Chondrocyte (in vitro differentiated cells): ENCODE results near the gene MYL6. TPM values are rescaled to one million over a fixed set of nuclear protein-coding genes. Genes with fewer than 3 reads are reported as not detected.

Source experiments
- DNase-seq: peaks from one replicate; pipeline ENCODE4 v3.0.0; 2021; ENCODE audit warnings: mixed read lengths, low spot score
- H3K27ac Mint-ChIP-seq: one replicate; pipeline ENCODE4 v1.8.0; 2021; ENCODE audit warnings: mild to moderate bottlenecking, moderate library complexity, mixed read lengths; ENCODE audit not compliant: unreplicated experiment
- H3K27me3 Mint-ChIP-seq: 2 replicates; pipeline ENCODE4 v1.8.0; 2021; ENCODE audit warnings: low read depth, mixed read lengths
- H3K36me3 Mint-ChIP-seq: 2 replicates; pipeline ENCODE4 v1.8.0; 2021; ENCODE audit warnings: low read depth, mixed read lengths
- H3K4me1 Mint-ChIP-seq: 2 replicates; pipeline ENCODE4 v1.8.0; 2021; ENCODE audit warnings: low read depth, mild to moderate bottlenecking, mixed read lengths
- H3K4me3 Mint-ChIP-seq: one replicate; pipeline ENCODE4 v1.8.0; 2021; ENCODE audit warnings: mild to moderate bottlenecking, moderate library complexity, mixed read lengths; ENCODE audit not compliant: unreplicated experiment
- H3K9me3 Mint-ChIP-seq: 2 replicates; pipeline ENCODE4 v1.8.0; 2021; ENCODE audit warnings: low read depth, mixed read lengths
- CTCF ChIP-seq: fragments of 200-600 bp; sonication (generic); IDR thresholded peaks from 2 replicates; pipeline ENCODE4 v1.5.0; 2021; ENCODE audit warnings: antibody characterized with exemption, mild to moderate bottlenecking, moderate library complexity
- total RNA-seq: library from RNA; stranded (reverse); gene quantifications from 3 replicates; pipeline ENCODE4 v1.2.1, GENCODE V29; 2021

The MYL6 gene
- total RNA-seq, 1 donor from 2014 or later = 2,282 TPM

GRCh38 chr12:56205445-56205844 lies 47.3 kb downstream of the MYL6 start:
- H3K9me3 Mint-ChIP-seq = no peaks in the 10 kb centered on the region
- H3K4me1 Mint-ChIP-seq = no peaks in the 10 kb centered on the region
- no peaks in the 10 kb centered on the region for H3K27me3 Mint-ChIP-seq
- no peak for DNase-seq
- no peak overlapping the region for H3K4me3 Mint-ChIP-seq
- TF ChIP-seq CTCF = peak; percentile 26
- H3K36me3 Mint-ChIP-seq = peaks cover 38% of the 10 kb centered on the region
- H3K27ac Mint-ChIP-seq = no peak overlapping the region

GRCh38 chr12:56206452-56207166 lies 48.5 kb downstream of the MYL6 start:
- peak; percentile 76 for TF ChIP-seq CTCF
- Mint-ChIP-seq H3K4me3 (no peak overlapping the region), H3K9me3 (no peaks in the 10 kb centered on the region), H3K27me3 (no peaks in the 10 kb centered on the region), H3K4me1 (no peaks in the 10 kb centered on the region), H3K27ac (no peak overlapping the region), H3K36me3 (peaks cover 44% of the 10 kb centered on the region)
- DNase-seq = no peak

GRCh38 chr12:56208006-56208405 lies 49.8 kb downstream of the MYL6 start:
- no peak for DNase-seq
- Mint-ChIP-seq H3K4me1 (no peaks in the 10 kb centered on the region), H3K4me3 (no peak overlapping the region), H3K27me3 (no peaks in the 10 kb centered on the region), H3K9me3 (no peaks in the 10 kb centered on the region), H3K27ac (no peak overlapping the region), H3K36me3 (peaks cover 48% of the 10 kb centered on the region)
- no peak for TF ChIP-seq CTCF

Other genes starting within 250 kb of the MYL6 start
- gene PYM1, start 230.5 kb upstream of the MYL6 start, total RNA-seq = 17.3 to 26.4 TPM (median 19.0 TPM) in 3 replicates
- gene DGKA, start 227.2 kb upstream of the MYL6 start, total RNA-seq = 65.8 to 118 TPM (median 66.4 TPM) in 3 replicates
- 0.45 to 1.1 TPM (median 0.82 TPM) in 3 replicates for gene PMEL, start 192.3 kb upstream of the MYL6 start, total RNA-seq
- gene CDK2, start 191.5 kb upstream of the MYL6 start, total RNA-seq = 25.5 to 41.4 TPM (median 26.1 TPM) in 3 replicates
- gene RAB5B, start 184.3 kb upstream of the MYL6 start, total RNA-seq = 105 TPM in 3 replicates
- gene SUOX, start 161.1 kb upstream of the MYL6 start, total RNA-seq = 11.4 to 18.2 TPM (median 13.9 TPM) in 3 replicates
- gene IKZF4, start 137.3 kb upstream of the MYL6 start, total RNA-seq = 5.3 to 6.1 TPM (median 5.7 TPM) in 3 replicates
- gene RPS26, start 116.4 kb upstream of the MYL6 start, total RNA-seq = 15.8 to 27.8 TPM (median 19.5 TPM) in 3 replicates
- gene ERBB3, start 78.2 kb upstream of the MYL6 start, total RNA-seq = 0.52 to 1.7 TPM (median 1.4 TPM) in 3 replicates
- 59.8 to 87.1 TPM (median 65.1 TPM) in 3 replicates for gene PA2G4, start 53.8 kb upstream of the MYL6 start, total RNA-seq
- gene RPL41, start 41.7 kb upstream of the MYL6 start, total RNA-seq = 2,552 to 3,030 TPM (median 2,631 TPM) in 3 replicates
- 5.0 to 11.2 TPM (median 8.0 TPM) in 3 replicates for gene ZC3H10, start 40.1 kb upstream of the MYL6 start, total RNA-seq
- gene ESYT1, start 30.1 kb upstream of the MYL6 start, total RNA-seq = 127 to 155 TPM (median 144 TPM) in 3 replicates
- gene MYL6B, start 5.8 kb upstream of the MYL6 start, total RNA-seq = 70.5 to 79.7 TPM (median 75.2 TPM) in 3 replicates
- 50.4 to 96.7 TPM (median 57.4 TPM) in 3 replicates for gene SMARCC2, start 31.1 kb downstream of the MYL6 start, total RNA-seq
- 59.2 to 103 TPM (median 99.7 TPM) in 3 replicates for gene RNF41, start 63.6 kb downstream of the MYL6 start, total RNA-seq
- 36.6 to 50.7 TPM (median 38.7 TPM) in 3 replicates for gene NABP2, start 66.0 kb downstream of the MYL6 start, total RNA-seq
- 0.41 to 0.68 TPM (median 0.47 TPM) in 3 replicates for gene SLC39A5, start 71.7 kb downstream of the MYL6 start, total RNA-seq
- gene ANKRD52, start 100.0 kb downstream of the MYL6 start, total RNA-seq = 99.9 to 113 TPM (median 106 TPM) in 3 replicates
- 9.0 to 15.6 TPM (median 9.8 TPM) in 3 replicates for gene COQ10A, start 108.6 kb downstream of the MYL6 start, total RNA-seq
- 160 to 174 TPM (median 171 TPM) in 3 replicates for gene CS, start 142.0 kb downstream of the MYL6 start, total RNA-seq
- gene CNPY2, start 157.6 kb downstream of the MYL6 start, total RNA-seq = 144 to 188 TPM (median 149 TPM) in 3 replicates
- 27.6 to 32.5 TPM (median 29.1 TPM) in 3 replicates for gene PAN2, start 175.6 kb downstream of the MYL6 start, total RNA-seq
- not detected in 3 replicates for gene IL23A, start 180.5 kb downstream of the MYL6 start, total RNA-seq
- gene STAT2, start 201.7 kb downstream of the MYL6 start, total RNA-seq = 163 to 210 TPM (median 166 TPM) in 3 replicates
- not detected in 3 replicates for gene APOF, start 204.5 kb downstream of the MYL6 start, total RNA-seq